OCI-LY7 (cell line): Measurements from ENCODE around the gene TXNL1. TPM values are rescaled to one million over a fixed set of nuclear protein-coding genes. Genes with fewer than 3 reads are reported as not detected.

Experiments
- BruUV-seq: library from RNA; stranded (reverse); fragments of 400-500 nt; replicated peaks from 2 replicates; lab custom pipeline; 2021; lab: Mats Ljungman, UMichigan
- CTCF ChIA-PET: fragments of 300-600 bp; sonication (Branson Sonifier 250); formaldehyde crosslinking; loops from one replicate; lab custom pipeline; 2022; ENCODE audit warnings: antibody characterized with exemption; ENCODE audit not compliant: unreplicated experiment; lab: Charles Lee
- POLR2A ChIA-PET: fragments of 300-600 bp; sonication (Branson Sonifier 250); formaldehyde crosslinking; loops from one replicate; lab custom pipeline; 2022; ENCODE audit warnings: antibody characterized with exemption; lab: Charles Lee
- DNase-seq: peaks from one replicate; pipeline ENCODE4 v3.0.0-alpha.2; 2015; ENCODE audit warnings: low spot score
- H2AFZ ChIP-seq: fragments of 200-600 bp; sonication (generic), shearing (Covaris generic); 2 replicates; pipeline ENCODE4 v1.6.1; 2014; ENCODE audit warnings: mild to moderate bottlenecking, antibody characterized with exemption, low read length, moderate library complexity
- H3K27ac ChIP-seq: fragments of 200-600 bp; sonication (generic); 2 replicates; pipeline ENCODE4 v1.5.1; 2014; ENCODE audit warnings: mixed run types, low read depth, mild to moderate bottlenecking, moderate library complexity, low read length, inconsistent platforms; ENCODE audit not compliant: poor library complexity, severe bottlenecking
- H3K36me3 ChIP-seq: fragments of 200-600 bp; sonication (generic); 2 replicates; pipeline ENCODE4 v1.6.1; 2014; ENCODE audit warnings: mild to moderate bottlenecking, antibody characterized with exemption, low read length, moderate library complexity, mixed read lengths; ENCODE audit not compliant: insufficient read depth
- H3K4me1 ChIP-seq: fragments of 200-600 bp; sonication (generic); 2 replicates; pipeline ENCODE4 v1.5.1; 2014; ENCODE audit warnings: mild to moderate bottlenecking, low read length; ENCODE audit not compliant: insufficient read depth, poor library complexity, severe bottlenecking
- H3K4me2 ChIP-seq: fragments of 200-600 bp; sonication (generic); 2 replicates; pipeline ENCODE4 v1.6.1; 2014; ENCODE audit warnings: mild to moderate bottlenecking, low read length
- H3K4me3 ChIP-seq: fragments of 200-600 bp; sonication (generic); 2 replicates; pipeline ENCODE4 v1.5.1; 2014; ENCODE audit warnings: mild to moderate bottlenecking, low read depth, low read length; ENCODE audit not compliant: poor library complexity, severe bottlenecking
- H3K79me2 ChIP-seq: fragments of 200-600 bp; sonication (generic); 2 replicates; pipeline ENCODE4 v1.6.1; 2016; ENCODE audit warnings: low read depth, mild to moderate bottlenecking, low read length, moderate library complexity, mixed read lengths; ENCODE audit not compliant: insufficient read depth
- H3K9me2 ChIP-seq: fragments of 200-600 bp; sonication (generic); 2 replicates; pipeline ENCODE4 v1.6.1; 2016; ENCODE audit warnings: mild to moderate bottlenecking, low read length, mixed read lengths; ENCODE audit not compliant: insufficient read depth
- H3K9me3 ChIP-seq: fragments of 200-600 bp; sonication (generic); 2 replicates; pipeline ENCODE4 v1.6.1; 2014; ENCODE audit warnings: mild to moderate bottlenecking, mixed run types, low read length, mixed read lengths
- H4K20me1 ChIP-seq: fragments of 200-600 bp; sonication (generic); 2 replicates; pipeline ENCODE4 v1.6.1; 2014; ENCODE audit warnings: mild to moderate bottlenecking, antibody characterized with exemption, low read length, moderate library complexity, mixed read lengths; ENCODE audit not compliant: insufficient read depth
- EZH2phosphoT487 ChIP-seq: fragments of 200-600 bp; sonication (generic); IDR thresholded peaks from 2 replicates; pipeline ENCODE4 v1.6.1; 2018; ENCODE audit warnings: low read depth, borderline replicate concordance, mild to moderate bottlenecking, mixed run types, antibody characterized with exemption, low read length, moderate library complexity, mixed read lengths
- intact Hi-C: fragments of 100-400 bp; cut with micrococcal nuclease; formaldehyde crosslinking; loops from one replicate; pipeline ENCODE4 v1.10.0; 2022; ENCODE audit not compliant: unreplicated experiment
- total RNA-seq, 2 experiments: library from RNA; depleted of rRNA in 1 of 2; stranded (reverse); fragments of >200 nt in 1 of 2; shearing (Covaris generic) in 1 of 2; gene quantifications; 2 replicates each; pipeline ENCODE4 v1.2.3, GENCODE V29; 2014 to 2022
- TF ChIP-seq, protein P1 (sequence below): fragments of 200-600 bp; sonication (generic); conservative IDR thresholded peaks from 2 replicates; pipeline ENCODE4 v1.5.1; 2014; ENCODE audit warnings: mild to moderate bottlenecking, antibody characterized with exemption, low read length, moderate library complexity, mixed read lengths

Gene TXNL1
- total RNA-seq, 2 experiments from 2014 or later = 13.9 to 42.5 TPM

DNA sequence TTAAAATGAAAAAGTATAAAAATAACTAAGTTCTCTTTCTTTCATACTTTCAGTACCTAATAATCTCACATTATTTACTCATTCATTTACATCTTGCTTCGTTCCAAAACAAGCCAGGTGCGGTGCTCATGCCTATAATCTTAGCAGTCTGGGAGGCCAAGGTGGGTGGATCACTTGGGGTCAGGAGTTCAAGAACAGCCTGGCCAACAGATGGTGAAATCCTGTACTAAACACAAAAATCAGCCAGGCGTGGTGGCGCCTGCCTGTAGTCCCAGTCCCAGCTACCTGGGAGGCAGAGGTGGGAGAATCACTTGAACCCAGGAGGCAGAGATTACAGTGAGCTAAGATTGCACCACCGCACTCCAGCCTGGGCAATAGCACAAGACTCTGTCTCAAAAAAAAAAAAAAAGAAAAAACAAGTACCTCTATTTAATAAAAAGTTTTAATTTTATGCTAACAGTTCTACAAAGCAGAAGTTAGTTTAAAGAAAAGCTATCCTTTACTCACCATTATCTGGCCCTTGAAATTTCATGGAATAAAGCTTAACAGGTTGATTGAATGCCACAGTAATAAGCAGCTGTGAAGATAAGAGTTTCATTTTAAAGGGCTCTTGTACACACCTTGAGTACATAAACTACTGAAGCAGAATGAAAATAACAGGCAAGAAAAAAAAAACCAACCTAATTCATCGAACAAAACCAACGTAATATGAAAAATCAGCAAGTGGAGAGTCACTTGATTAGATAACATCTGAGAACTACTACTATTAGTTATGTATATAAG is 22.5 kb downstream of the TXNL1 start:
- H3K27ac ChIP-seq = no peak overlapping the region
- no peaks in the 10 kb centered on the region for H4K20me1 ChIP-seq
- CTCF ChIA-PET = no interaction called here
- H3K79me2 ChIP-seq = no peaks in the 10 kb centered on the region
- no peaks in the 10 kb centered on the region for H3K9me3 ChIP-seq
- intact Hi-C loops = no loop called here
- no peaks in the 10 kb centered on the region for H3K4me1 ChIP-seq
- DNase-seq = no peak
- no peak overlapping the region for H3K4me2 ChIP-seq
- H3K36me3 ChIP-seq = peaks cover 58% of the 10 kb centered on the region
- no peaks in the 10 kb centered on the region for H3K9me2 ChIP-seq
- POLR2A ChIA-PET = interaction anchor here (0.6 to 0.8 kb wide), 3 partner anchors 24 to 1330 kb away, joined by 3 read pairs; no protein-coding TSS in a partner anchor
- BruUV-seq = no TSS peak
- no peak overlapping the region for H3K4me3 ChIP-seq
- TF ChIP-seq, protein P1, sequence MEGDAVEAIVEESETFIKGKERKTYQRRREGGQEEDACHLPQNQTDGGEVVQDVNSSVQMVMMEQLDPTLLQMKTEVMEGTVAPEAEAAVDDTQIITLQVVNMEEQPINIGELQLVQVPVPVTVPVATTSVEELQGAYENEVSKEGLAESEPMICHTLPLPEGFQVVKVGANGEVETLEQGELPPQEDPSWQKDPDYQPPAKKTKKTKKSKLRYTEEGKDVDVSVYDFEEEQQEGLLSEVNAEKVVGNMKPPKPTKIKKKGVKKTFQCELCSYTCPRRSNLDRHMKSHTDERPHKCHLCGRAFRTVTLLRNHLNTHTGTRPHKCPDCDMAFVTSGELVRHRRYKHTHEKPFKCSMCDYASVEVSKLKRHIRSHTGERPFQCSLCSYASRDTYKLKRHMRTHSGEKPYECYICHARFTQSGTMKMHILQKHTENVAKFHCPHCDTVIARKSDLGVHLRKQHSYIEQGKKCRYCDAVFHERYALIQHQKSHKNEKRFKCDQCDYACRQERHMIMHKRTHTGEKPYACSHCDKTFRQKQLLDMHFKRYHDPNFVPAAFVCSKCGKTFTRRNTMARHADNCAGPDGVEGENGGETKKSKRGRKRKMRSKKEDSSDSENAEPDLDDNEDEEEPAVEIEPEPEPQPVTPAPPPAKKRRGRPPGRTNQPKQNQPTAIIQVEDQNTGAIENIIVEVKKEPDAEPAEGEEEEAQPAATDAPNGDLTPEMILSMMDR = no peak
- TF ChIP-seq EZH2phosphoT487 = no peak
- no peak overlapping the region for H2AFZ ChIP-seq

DNA sequence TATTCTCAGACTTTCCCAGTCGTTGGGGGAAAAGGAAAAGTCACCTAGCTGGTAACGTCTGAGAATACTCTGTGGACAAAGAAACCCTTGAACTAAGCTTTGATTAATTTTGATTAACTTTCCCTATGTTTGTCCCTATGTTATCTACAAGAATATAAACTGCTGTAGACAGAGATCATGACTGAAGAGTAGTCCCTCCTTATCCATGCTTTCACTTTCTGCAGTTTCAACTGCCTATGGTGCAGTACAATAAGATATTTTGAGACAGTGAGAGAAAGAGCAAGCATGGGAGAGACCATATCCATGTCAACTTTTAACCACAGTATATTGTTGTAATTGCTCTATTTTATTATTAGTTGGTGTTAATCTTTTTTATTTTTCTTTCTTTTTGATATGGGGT is 31.8 kb downstream of the TXNL1 start:
- no peak for DNase-seq
- intact Hi-C loops = no loop called here
- Histone ChIP-seq H3K79me2 (no peaks in the 10 kb centered on the region), H3K4me2 (no peak overlapping the region), H3K36me3 (peaks cover 52% of the 10 kb centered on the region), H4K20me1 (no peaks in the 10 kb centered on the region), H3K4me3 (no peak overlapping the region), H2AFZ (no peak overlapping the region), H3K9me2 (no peaks in the 10 kb centered on the region), H3K27ac (no peak overlapping the region), H3K9me3 (no peaks in the 10 kb centered on the region), H3K4me1 (no peaks in the 10 kb centered on the region)
- TF ChIP-seq, protein P1 = no peak
- BruUV-seq = no TSS peak
- POLR2A ChIA-PET = no interaction called here
- CTCF ChIA-PET = no interaction called here

GRCh38 chr18:56598422-56598821 is 40.0 kb downstream of the TXNL1 start:
- ChIA-PET CTCF (no interaction called here), POLR2A (no interaction called here)
- Histone ChIP-seq H3K79me2 (no peaks in the 10 kb centered on the region), H3K9me3 (no peaks in the 10 kb centered on the region), H2AFZ (no peak overlapping the region), H3K4me1 (no peaks in the 10 kb centered on the region), H3K4me2 (no peak overlapping the region), H3K9me2 (no peaks in the 10 kb centered on the region), H4K20me1 (no peaks in the 10 kb centered on the region), H3K4me3 (no peak overlapping the region), H3K36me3 (peaks cover 7% of the 10 kb centered on the region; the same call in 1 of the 2 replicates), H3K27ac (no peak overlapping the region)
- no peak for TF ChIP-seq EZH2phosphoT487
- TF ChIP-seq, protein P1 = no peak
- intact Hi-C loops = no loop called here
- BruUV-seq = no TSS peak
- no peak for DNase-seq
